GM19025 (cell line): ENCODE data around the gene CA14.
"Not testable (repeated sequence)": the region's sequence is repeated elsewhere in the genome, so short reads cannot be mapped to it uniquely, and the experiment has no call there.

Experiments used
- ATAC-seq: cut with Tn5 transposase; IDR thresholded peaks from one replicate; pipeline ENCODE4 v1.9.1; 2021; ENCODE audit warnings: mild to moderate bottlenecking, low read depth, moderate library complexity; ENCODE audit not compliant: unreplicated experiment

The CA14 gene

GRCh38 chr1:150235852-150236613, 21.5 kb upstream of the CA14 start, which contains the start of gene ANP32E:
ANP32E (minus strand) TSS chr1:150236112; CDS start chr1:150235786, 326 bp downstream.
- ATAC-seq = peak; percentile 75

DNA sequence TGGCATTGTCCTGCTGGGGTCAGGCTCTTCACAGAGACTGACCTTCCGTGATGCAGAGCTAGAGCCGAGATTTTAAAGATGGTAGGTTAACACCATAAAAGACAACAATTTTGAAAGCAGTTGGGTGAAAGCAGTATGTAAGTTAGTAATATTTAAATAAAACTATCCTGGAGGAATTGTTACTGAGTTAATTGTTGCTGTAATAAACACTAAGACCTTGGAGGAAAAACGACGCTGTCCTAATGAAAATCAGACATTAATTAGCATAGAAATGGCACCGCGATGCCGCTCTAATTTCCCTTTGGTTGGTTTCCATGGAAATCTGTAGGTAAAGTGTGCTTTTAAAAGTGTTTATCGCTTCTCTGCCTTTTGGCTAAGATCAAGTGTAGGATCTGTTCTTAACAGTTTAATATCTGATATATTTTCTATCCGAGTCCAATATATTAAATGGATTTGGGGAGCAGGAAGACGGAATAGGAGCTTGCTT, 20.9 kb upstream of the CA14 start:
- no peak for ATAC-seq

DNA sequence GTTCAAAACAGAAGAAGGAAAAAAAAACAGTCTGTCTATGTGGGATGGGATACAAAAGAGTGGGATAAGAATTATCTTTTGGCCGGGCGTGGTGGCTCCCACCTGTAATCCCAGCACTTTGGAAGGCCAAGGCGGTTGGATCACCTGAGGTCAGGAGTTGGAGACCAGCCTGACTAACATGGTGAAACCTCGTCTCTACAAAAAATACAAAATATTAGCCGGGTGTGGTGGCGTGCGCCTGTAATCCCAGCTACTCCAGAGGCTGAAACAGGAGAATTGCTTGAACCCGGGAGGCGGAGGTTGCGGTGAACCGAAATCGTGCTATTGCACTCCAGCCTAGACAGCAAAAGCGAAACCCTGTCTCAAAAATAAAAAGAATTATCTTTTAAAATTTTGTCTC, 20.4 kb upstream of the CA14 start:
- ATAC-seq = not testable (repeated sequence)

DNA sequence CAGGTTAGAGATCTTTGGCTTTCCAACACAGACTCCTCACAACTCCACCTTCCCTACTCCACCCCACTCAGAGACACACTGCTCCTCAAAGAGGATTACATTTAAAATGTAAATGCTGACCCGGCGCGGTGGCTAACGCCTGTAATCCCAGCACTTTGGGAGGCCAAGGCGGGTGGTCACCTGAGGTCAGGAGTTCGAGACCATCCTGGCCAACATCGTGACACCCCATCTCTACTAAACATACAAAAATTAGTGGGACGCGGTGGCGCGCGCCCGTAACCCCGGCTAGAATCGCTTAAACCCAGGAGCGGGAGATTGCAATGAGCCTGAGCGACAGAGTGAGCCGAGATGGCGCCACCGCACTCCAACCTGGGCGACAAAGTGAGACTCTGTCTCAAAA, 19.8 kb upstream of the CA14 start:
- ATAC-seq = no peak

- ATAC-seq = no peak
These were observed 14.6 kb upstream of the CA14 start for GRCh38 chr1:150243003-150243402.

GRCh38 chr1:150249936-150250335, 7.6 kb upstream of the CA14 start:
- ATAC-seq = no peak

GRCh38 chr1:150256198-150256553, 1.4 kb upstream of the CA14 start:
- ATAC-seq = no peak

DNA sequence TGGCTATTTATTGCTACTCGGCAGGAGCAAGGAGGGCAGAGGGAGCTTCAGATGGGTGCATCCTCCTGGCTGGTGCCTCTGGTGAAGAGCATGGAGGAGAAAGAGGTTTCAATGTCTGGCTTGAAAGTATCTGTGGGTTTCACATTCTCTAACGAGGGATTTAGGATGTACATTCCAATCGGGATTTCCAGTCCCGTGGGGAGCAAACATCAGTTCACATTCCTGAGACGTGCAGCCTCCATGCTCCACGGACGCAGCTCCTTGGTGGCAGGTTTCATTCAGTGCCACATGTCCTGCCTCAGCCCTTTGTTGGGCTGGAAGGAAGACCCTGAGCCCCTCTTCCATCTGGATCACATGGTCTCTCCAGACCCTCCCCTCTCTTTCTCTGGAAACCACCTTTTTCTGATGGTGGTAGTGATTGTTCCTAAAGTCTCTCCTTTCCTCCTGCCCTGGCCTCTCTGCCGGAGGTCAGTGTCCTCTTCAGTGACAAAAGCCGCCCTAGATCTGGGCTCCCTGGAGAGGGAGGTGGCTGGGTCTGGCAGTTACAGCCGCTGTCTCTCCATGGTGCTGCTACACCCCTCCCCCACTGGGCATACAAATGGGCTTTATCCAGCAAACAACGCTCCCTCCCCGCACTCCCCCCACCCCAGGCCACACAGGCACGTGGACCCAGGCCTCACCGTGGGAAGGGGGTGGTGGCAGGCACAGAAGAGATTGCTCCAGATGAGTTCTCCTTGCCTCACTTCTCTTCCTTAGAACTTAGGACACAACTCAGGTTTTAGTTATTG, 826 bp upstream of the CA14 start:
- ATAC-seq = no peak

DNA sequence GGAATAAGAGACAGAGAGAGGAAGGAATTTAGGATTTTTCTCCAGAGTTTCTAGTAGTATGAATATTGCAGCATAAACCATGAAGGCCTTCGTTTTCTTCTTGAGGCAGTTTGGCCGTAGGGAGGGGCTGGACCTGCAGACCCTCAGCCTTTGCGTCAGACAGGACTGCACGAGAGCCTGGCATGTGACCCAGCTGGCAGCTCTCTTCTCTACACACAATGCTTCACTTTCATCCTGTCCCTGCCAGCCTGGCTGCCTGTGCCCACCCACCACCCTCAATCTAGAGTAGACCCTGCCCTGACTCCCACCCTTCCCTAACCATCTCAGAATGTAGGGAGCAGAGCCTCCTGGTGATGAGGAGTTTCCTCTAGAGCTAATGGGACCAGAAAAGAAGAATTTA, 1.6 kb downstream of the CA14 start:
- ATAC-seq = no peak

DNA sequence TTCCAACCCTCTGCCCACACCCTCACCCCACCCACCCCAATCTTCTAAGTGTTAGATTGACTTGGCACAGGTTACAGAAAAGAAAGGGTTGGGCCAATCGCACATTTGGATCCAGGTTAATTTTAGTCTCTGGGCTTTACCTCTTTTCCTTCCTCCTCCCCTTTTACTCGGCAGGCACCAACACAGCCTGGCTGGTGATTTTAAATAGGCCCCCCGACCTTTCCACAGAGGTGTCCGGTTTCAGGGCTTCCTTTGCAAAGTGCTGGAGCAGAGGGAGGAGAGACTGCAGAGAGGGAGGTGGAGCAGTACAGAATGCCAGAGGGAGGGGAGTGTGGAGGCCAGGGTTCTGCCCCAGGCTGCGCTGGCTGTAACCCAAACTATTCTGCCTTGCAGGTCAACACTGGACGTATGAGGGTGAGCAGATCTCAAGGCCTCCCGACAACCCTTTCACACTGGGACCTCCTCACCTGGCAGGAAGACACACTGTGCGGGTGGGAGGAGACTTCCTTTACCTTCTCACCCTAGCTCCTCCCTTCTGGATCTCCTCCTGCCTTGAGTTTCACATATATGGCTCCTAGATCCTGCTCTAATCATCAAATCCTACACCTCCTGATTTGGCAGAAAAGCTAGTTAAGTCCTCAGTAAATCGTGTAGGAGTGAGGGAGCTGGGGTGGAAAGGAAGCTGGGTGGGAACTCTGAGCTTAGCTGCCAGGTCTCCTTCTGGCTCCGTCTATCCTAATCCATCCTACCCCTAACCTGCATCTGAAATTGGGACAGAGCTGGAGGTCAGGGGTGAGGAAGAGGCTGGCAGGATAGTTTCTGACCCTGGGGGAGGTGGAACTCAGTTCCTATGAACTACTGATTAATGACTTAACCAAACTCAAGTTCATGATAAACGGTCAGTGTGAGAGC, 2.4 kb downstream of the CA14 start:
- no peak for ATAC-seq

DNA sequence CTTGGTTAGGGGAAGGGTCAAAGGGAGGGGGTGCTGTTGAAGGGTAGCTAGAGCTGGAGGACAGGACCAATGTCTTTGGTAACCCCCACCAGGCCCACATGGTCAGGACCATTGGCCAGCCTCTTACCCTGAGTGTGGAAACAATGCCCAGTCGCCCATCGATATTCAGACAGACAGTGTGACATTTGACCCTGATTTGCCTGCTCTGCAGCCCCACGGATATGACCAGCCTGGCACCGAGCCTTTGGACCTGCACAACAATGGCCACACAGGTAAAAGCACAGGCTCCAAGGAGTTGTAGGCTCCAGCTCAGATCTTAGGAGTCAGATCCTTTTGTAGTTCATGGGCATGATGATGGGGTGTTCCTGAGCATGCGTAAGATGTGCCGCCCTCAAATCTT, 3.8 kb downstream of the CA14 start:
- no peak for ATAC-seq

GRCh38 chr1:150262388-150263320, 5.1 kb downstream of the CA14 start:
- no peak for ATAC-seq

- ATAC-seq = no peak
These were observed 6.0 kb downstream of the CA14 start for GRCh38 chr1:150263549-150263948.

DNA sequence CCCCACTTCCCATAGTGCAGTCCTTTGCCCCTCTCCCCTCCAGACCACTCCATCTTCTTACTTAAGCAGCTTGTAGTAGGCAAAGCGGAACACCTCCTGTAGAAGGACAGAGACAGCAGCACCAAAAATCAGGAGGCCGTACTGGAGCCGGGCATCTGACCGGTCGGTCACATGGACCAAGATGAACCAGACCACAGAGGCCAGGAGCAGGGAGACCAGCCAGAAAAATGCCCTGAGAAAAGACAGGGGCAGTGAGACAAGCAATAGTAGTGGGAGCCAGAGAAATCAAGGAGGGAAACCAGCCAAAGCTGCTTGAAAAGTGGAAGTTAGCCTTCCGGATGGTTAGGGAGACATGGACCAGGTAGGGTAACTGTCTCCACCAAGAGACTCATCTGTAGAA, 10.3 kb downstream of the CA14 start:
- no peak for ATAC-seq

GRCh38 chr1:150268340-150268704, 10.7 kb downstream of the CA14 start:
- no peak for ATAC-seq

DNA sequence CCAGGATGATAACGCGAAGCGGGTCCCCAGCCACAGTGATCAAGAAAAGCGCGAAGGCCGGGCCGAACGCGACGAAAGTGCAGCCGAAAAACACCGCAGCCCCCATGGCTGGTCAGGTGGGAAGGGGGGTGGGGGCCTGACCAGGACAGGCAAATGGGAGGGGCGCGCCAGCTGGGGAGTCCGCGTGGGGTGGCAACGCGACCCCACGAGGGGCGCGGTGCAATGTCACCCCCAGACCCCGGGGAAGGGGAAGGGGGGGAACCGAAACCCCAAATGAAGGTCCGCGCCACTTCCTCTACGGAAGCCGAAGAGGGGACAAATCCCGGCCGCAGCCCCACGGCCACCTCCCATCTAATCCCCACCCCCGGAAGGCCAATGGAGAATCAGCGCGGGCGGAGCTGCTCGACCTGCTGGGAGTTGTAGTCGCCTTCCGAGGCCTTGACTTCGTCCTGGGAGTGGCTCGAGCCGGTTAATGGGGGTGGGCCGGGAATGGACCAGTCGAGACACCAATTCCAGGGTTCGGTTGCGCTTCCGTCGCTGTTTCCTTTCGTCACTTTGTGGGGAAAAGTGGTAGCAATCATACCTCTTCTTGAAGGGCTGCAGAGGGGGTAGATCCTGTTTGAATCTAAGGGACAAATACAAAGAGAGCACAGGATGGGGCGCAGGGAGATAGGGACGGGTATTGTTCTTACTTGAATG, 11.3 kb downstream of the CA14 start, which contains the start of gene APH1A:
APH1A (minus strand) TSS at position 312 of the 699 bp plus-strand sequence; CDS start at position 106, 206 bp downstream.
- peak; percentile 75 for ATAC-seq

DNA sequence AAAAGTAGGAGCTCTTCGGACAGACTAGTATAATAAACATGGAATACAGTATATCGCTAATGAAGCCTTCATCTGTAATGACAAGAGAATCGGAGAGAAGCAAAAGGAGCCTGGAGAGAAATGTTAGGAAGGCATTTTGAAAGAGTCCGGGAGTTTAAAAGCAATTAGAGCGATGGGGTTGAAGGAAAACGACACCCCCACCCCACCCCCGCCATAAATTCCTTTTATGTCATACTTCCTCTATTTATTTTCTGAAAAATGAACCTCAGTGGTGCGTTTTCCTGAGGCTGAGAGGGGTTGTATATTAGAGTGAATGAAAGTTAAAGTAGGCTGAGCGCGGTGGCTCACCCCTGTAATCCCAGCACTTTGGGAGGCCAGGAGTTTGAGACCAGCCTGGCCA, 11.9 kb downstream of the CA14 start:
- ATAC-seq = no peak

DNA sequence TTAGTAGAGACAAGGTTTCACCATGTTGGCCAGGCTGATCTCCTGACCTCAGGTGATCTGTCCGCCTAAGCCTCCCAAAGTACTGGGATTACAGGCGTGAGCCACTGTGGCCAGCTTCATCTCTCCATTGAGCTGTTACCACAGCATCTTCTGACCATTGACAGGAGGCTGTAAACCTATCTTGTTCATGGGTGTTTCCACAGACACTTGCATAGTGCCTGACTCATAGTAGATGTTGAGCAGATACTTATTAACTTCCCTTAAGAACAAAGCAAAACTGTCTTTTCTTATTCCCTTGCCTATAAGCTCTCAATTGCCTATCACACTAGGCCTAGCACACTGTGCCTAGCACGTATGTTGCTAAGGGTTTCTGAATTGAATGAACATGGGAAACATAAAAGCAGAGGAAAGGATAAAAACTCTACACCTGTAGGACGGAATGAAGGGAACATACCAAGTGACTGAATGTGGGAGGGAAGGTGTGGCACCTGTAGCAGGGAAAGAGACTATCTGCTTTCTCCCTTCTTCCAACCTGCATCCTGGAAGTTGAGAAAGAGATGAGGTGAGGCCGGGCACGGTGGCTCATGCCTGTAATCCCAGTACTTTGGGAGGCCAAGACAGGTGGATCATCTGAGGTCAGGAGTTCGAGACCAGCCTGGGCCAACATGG, 13.9 kb downstream of the CA14 start:
- no peak for ATAC-seq
